K562 (cell line): ENCODE results near the gene ACADL. TPM values are rescaled to one million over a fixed set of nuclear protein-coding genes. Genes with fewer than 3 reads are reported as not detected.

Experiments used
- ATF4 ChIP-seq: fragments of 450-650 bp; formaldehyde crosslinking; IDR thresholded peaks from 2 replicates; pipeline ENCODE4 v1.4.0; 2022; ENCODE audit warnings: mild to moderate bottlenecking, moderate library complexity
- CBX3 ChIP-seq, 2 experiments: IDR thresholded peaks; 1 replicate in 1 of 2; 2 replicates in 1 of 2; pipeline ENCODE4 v1.6.1; 2012; ENCODE audit warnings: inconsistent platforms in 2 of 2, low read length in 2 of 2, borderline replicate concordance in 1 of 2, control low read depth in 1 of 2
- ELF2 ChIP-seq: fragments of 250-450 bp; sonication (Bioruptor Pico); IDR thresholded peaks from 2 replicates; pipeline ENCODE4 v1.5.0; 2021; ENCODE audit warnings: mild to moderate bottlenecking
- ETV5 ChIP-seq: sonication (generic); formaldehyde crosslinking; IDR thresholded peaks from 2 replicates; pipeline ENCODE4 v1.4.0; 2020; ENCODE audit warnings: low read depth, mild to moderate bottlenecking, missing genetic modification reagents
- FOXK1 ChIP-seq: sonication (generic); formaldehyde crosslinking; IDR thresholded peaks from 2 replicates; pipeline ENCODE4 v1.8.0; 2022; ENCODE audit warnings: missing genetic modification reagents, mild to moderate bottlenecking, borderline replicate concordance
- HDGF ChIP-seq: fragments of 450-650 bp; IDR thresholded peaks from 2 replicates; pipeline ENCODE4 v1.6.1; 2016
- HIVEP1 ChIP-seq: fragments of 250-450 bp; sonication (Bioruptor Pico); IDR thresholded peaks from 2 replicates; pipeline ENCODE4 v1.4.0; 2020; ENCODE audit warnings: mild to moderate bottlenecking
- MYBL2 ChIP-seq, 2 experiments: fragments of 450-650 bp in 1 of 2; sonication (generic) in 1 of 2; formaldehyde crosslinking in 1 of 2; IDR thresholded peaks; 2 replicates each; pipeline versions ENCODE4 v1.6.1 to v1.8.1; 2017 to 2022; ENCODE audit warnings: borderline replicate concordance in 1 of 2, inconsistent platforms in 1 of 2, low read depth in 1 of 2, mild to moderate bottlenecking in 1 of 2, missing genetic modification reagents in 1 of 2, moderate library complexity in 1 of 2
- NCOA6 ChIP-seq: fragments of 450-650 bp; IDR thresholded peaks from 2 replicates; pipeline ENCODE4 v1.6.1; 2017; ENCODE audit warnings: mild to moderate bottlenecking
- PHF8 ChIP-seq: fragments of 200-600 bp; sonication (generic); IDR thresholded peaks from 2 replicates; pipeline ENCODE4 v1.6.1; 2012; ENCODE audit warnings: mixed run types, mild to moderate bottlenecking, inconsistent platforms, low read length, moderate library complexity, borderline replicate concordance
- POLR2G ChIP-seq: fragments of 200-400 bp; formaldehyde crosslinking; IDR thresholded peaks from 2 replicates; pipeline ENCODE4 v1.6.1; 2017; ENCODE audit warnings: low read depth, mild to moderate bottlenecking, antibody characterized with exemption, low read length, moderate library complexity
- TCFL5 ChIP-seq: fragments of 250-450 bp; sonication (Bioruptor Pico); conservative IDR thresholded peaks from 2 replicates; pipeline ENCODE4 v1.6.1; 2021; ENCODE audit warnings: mild to moderate bottlenecking, moderate library complexity, matching md5 sums
- TSHZ1 ChIP-seq: fragments of 250-450 bp; sonication (Bioruptor Pico); IDR thresholded peaks from 2 replicates; pipeline ENCODE4 v1.4.0; 2020; ENCODE audit warnings: mild to moderate bottlenecking, moderate library complexity
- ZBTB17 ChIP-seq: fragments of 450-650 bp; formaldehyde crosslinking; IDR thresholded peaks from 2 replicates; pipeline ENCODE4 v1.4.0; 2020; ENCODE audit warnings: mild to moderate bottlenecking
- ZBTB7A ChIP-seq: IDR thresholded peaks from 2 replicates; pipeline ENCODE4 v1.6.1; 2011; ENCODE audit warnings: low read depth, mild to moderate bottlenecking, low read length, moderate library complexity, borderline replicate concordance; ENCODE audit not compliant: control insufficient read depth
- ZNF212 ChIP-seq: fragments of 450-650 bp; formaldehyde crosslinking; IDR thresholded peaks from 2 replicates; pipeline ENCODE4 v1.4.0; 2020; ENCODE audit warnings: mild to moderate bottlenecking
- ZNF583 ChIP-seq: fragments of 250-450 bp; sonication (Bioruptor Pico); IDR thresholded peaks from 2 replicates; pipeline ENCODE4 v1.4.0; 2020
- polyA plus RNA-seq, 8 experiments: library from polyadenylated mRNA; depleted of rRNA in 4 of 8; stranded (reverse) in 5 of 8; unstranded in 3 of 8; fragments of >200 nt; fragmentation: Nextera tagmentation in 2 of 8; fragmentation: Illumina TruSeq in 1 of 8; extraction: Ambion mirVana in 2 of 8; extraction: Trizol in 1 of 8; gene quantifications; 2 replicates each; pipeline versions ENCODE4 v1.2.1 to v1.2.3, GENCODE V29; 2011 to 2014; ENCODE audit warnings: inconsistent platforms in 1 of 8, missing spikeins in 1 of 8
- total RNA-seq, 7 experiments: library from RNA; depleted of rRNA in 6 of 7; stranded (reverse); fragments of >200 nt in 6 of 7; fragmentation: Illumina TruSeq in 2 of 7; extraction: Trizol in 2 of 7; gene quantifications; 2 replicates each; pipeline versions ENCODE4 v1.2.1 to v1.2.3, GENCODE V29; 2011 to 2021; ENCODE audit warnings: low replicate concordance in 1 of 7
- TF ChIP-seq, protein P1 (sequence below): fragments of 450-650 bp; formaldehyde crosslinking; IDR thresholded peaks from 2 replicates; pipeline ENCODE4 v1.4.0; 2020; ENCODE audit warnings: mild to moderate bottlenecking, moderate library complexity
- TF ChIP-seq, protein P2 (sequence below): fragments of 450-650 bp; IDR thresholded peaks from 2 replicates; pipeline ENCODE4 v1.6.1; 2017; ENCODE audit warnings: antibody characterized with exemption

The ACADL gene
- total and polyA plus RNA-seq, 9 of the 15 experiments (the other 6 are each of a cell fraction or from before 2014, with no cell fraction given): 0.07 TPM; not detected in 8

DNA sequence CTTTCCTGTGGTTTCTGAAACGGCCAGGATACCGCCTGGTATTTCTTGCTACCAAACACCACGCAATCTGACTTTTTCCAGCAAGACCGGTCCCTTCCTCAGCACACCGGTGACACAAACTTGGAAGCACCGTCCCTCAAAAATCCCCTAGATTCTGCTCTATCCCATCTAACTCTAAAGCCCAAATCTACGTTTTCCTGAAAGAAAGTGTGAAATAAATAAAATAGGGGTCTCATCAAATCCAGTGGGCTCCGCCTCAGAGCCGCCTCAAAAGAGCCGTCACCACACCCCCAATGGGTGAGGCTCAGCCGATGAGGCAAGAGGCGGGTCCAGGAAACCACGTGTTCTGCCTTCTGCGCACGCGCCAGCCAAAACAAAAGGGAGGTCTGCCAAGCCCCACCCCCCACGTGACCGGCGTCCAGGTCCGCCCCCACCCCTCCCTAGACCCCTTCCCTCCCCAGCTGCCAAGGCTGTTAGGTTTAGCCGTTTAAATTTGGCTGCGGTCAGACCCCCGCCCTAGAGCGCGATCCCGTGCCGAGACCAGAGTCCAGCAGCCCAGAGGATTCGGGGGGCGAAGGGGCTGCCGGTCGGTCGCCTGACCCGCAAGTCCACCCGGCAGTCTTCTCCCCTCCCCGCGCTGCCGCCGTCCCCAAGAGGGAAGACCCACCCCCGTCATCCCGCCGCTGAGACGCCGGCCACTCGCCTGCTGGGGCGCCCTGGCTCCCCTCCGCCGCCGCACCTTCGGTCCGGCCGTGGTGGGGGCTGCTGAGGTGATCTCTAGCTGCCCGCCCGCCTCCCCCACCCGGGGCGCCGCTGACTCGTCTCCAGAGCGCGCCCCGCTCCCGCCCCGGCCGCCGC, 54.6 kb downstream of the ACADL start (continued):
- no peak for TF ChIP-seq NCOA6
- no peak for TF ChIP-seq TCFL5 (CRISPR knock-in tag)
- TF ChIP-seq HIVEP1 (CRISPR knock-in tag): no peak
- TF ChIP-seq POLR2G: peak; percentile 83; the same call in 1 of the 2 replicates
- TF ChIP-seq ZNF583 (CRISPR knock-in tag): no peak
- TF ChIP-seq FOXK1 (CRISPR knock-in tag): no peak
- TF ChIP-seq ZBTB17: no peak
- no peak for TF ChIP-seq HDGF
- TF ChIP-seq ATF4 (CRISPR knock-in tag): no peak
- no peak for TF ChIP-seq ELF2 (CRISPR knock-in tag)
- TF ChIP-seq, protein P1, sequence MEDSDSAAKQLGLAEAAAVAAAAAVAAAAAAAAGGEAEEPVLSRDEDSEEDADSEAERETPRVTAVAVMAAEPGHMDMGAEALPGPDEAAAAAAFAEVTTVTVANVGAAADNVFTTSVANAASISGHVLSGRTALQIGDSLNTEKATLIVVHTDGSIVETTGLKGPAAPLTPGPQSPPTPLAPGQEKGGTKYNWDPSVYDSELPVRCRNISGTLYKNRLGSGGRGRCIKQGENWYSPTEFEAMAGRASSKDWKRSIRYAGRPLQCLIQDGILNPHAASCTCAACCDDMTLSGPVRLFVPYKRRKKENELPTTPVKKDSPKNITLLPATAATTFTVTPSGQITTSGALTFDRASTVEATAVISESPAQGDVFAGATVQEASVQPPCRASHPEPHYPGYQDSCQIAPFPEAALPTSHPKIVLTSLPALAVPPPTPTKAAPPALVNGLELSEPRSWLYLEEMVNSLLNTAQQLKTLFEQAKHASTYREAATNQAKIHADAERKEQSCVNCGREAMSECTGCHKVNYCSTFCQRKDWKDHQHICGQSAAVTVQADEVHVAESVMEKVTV (CRISPR knock-in tag): no peak
- no peak for TF ChIP-seq ZNF212
- no peak for TF ChIP-seq TSHZ1
- TF ChIP-seq MYBL2 (IDR thresholded peaks at IDR 0.05; ENCODE audit: low read depth): no peak
- TF ChIP-seq MYBL2 (CRISPR knock-in tag; IDR thresholded peaks at IDR 0.05; ENCODE audit: borderline replicate concordance): no peak
- TF ChIP-seq ZBTB7A: peak; percentile 77
- TF ChIP-seq, protein P2, sequence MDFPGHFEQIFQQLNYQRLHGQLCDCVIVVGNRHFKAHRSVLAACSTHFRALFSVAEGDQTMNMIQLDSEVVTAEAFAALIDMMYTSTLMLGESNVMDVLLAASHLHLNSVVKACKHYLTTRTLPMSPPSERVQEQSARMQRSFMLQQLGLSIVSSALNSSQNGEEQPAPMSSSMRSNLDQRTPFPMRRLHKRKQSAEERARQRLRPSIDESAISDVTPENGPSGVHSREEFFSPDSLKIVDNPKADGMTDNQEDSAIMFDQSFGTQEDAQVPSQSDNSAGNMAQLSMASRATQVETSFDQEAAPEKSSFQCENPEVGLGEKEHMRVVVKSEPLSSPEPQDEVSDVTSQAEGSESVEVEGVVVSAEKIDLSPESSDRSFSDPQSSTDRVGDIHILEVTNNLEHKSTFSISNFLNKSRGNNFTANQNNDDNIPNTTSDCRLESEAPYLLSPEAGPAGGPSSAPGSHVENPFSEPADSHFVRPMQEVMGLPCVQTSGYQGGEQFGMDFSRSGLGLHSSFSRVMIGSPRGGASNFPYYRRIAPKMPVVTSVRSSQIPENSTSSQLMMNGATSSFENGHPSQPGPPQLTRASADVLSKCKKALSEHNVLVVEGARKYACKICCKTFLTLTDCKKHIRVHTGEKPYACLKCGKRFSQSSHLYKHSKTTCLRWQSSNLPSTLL: no peak
- peak; percentile 55; the same call in 1 of the 2 replicates for TF ChIP-seq PHF8
- no peak for TF ChIP-seq ETV5 (CRISPR knock-in tag)
- TF ChIP-seq CBX3 (IDR thresholded peaks at IDR 0.05; ENCODE audit: borderline replicate concordance in 1 of 2, low read length in 2 of 2): no peak
